ENCODE measurements around the gene ZBED1. TPM values are rescaled to one million over a fixed set of nuclear protein-coding genes. Genes with fewer than 3 reads are reported as not detected.
"Not testable (repeated sequence)": the region's sequence is repeated elsewhere in the genome, so short reads cannot be mapped to it uniquely, and the experiment has no call there.

ZBED1 gene
- total RNA-seq, 1 donor from 2014 or later: 40.2 TPM

DNA sequence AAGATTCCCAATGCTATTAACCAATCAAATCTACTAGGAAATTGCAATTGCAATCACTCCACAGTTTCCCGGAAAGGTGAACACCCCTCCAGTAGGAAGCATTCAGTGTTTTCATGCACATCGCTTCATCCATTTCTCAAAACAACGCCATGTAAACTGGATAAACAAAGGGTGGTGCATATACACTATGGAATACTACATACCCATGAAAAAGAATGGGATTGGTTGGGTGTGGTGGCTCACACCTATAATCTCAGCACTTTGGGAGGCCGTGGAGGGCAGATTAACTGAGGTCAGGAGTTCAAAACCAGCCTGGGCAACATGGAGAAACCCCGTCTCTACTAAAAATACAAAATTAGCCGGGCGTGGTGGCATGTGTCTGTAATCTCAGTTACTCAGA lies 29.1 kb downstream of the ZBED1 start:
- H3K36me3 Mint-ChIP-seq (ENCODE audit: low read depth, unreplicated experiment): no peaks in the 10 kb centered on the region
- peaks cover 6% of the 10 kb centered on the region for H3K27me3 Mint-ChIP-seq (ENCODE audit: unreplicated experiment)
- H3K9me3 Mint-ChIP-seq (ENCODE audit: unreplicated experiment): no peaks in the 10 kb centered on the region
- TF ChIP-seq, protein P1, sequence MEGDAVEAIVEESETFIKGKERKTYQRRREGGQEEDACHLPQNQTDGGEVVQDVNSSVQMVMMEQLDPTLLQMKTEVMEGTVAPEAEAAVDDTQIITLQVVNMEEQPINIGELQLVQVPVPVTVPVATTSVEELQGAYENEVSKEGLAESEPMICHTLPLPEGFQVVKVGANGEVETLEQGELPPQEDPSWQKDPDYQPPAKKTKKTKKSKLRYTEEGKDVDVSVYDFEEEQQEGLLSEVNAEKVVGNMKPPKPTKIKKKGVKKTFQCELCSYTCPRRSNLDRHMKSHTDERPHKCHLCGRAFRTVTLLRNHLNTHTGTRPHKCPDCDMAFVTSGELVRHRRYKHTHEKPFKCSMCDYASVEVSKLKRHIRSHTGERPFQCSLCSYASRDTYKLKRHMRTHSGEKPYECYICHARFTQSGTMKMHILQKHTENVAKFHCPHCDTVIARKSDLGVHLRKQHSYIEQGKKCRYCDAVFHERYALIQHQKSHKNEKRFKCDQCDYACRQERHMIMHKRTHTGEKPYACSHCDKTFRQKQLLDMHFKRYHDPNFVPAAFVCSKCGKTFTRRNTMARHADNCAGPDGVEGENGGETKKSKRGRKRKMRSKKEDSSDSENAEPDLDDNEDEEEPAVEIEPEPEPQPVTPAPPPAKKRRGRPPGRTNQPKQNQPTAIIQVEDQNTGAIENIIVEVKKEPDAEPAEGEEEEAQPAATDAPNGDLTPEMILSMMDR (IDR thresholded peaks at IDR 0.05; ENCODE audit: unreplicated experiment): no peak
- no peak overlapping the region for H3K4me3 Mint-ChIP-seq (ENCODE audit: unreplicated experiment)
- no peaks in the 10 kb centered on the region for H3K4me1 Mint-ChIP-seq (ENCODE audit: unreplicated experiment)
- H3K27ac Mint-ChIP-seq (ENCODE audit: unreplicated experiment): no peak overlapping the region
- DNase-seq (ENCODE audit: low spot score): no peak

DNA sequence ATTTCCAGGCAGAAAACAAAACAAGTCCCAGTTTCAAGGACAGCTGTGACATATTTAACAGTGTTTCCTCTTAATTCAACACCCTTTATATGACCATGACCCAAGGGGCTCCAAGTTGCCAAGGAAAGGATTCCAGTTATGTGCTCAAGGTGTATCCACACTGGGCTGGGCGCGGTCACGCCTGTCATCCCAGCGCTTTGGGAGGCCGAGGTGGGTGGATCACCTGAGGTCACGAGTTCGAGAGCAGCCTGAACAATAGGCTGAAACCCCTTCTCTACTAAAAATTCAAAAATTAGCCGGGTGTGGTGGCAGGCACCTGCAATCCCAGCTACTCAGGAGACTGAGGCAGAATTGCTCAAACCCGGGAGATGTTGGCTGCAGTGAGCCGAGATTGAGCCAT lies 29.6 kb downstream of the ZBED1 start:
- H3K27ac Mint-ChIP-seq (ENCODE audit: unreplicated experiment); H3K36me3 Mint-ChIP-seq (ENCODE audit: low read depth, unreplicated experiment); H3K27me3 Mint-ChIP-seq (ENCODE audit: unreplicated experiment); H3K4me1 Mint-ChIP-seq (ENCODE audit: unreplicated experiment); H3K4me3 Mint-ChIP-seq (ENCODE audit: unreplicated experiment); H3K9me3 Mint-ChIP-seq (ENCODE audit: unreplicated experiment); DNase-seq (ENCODE audit: low spot score): not testable (repeated sequence)

DNA sequence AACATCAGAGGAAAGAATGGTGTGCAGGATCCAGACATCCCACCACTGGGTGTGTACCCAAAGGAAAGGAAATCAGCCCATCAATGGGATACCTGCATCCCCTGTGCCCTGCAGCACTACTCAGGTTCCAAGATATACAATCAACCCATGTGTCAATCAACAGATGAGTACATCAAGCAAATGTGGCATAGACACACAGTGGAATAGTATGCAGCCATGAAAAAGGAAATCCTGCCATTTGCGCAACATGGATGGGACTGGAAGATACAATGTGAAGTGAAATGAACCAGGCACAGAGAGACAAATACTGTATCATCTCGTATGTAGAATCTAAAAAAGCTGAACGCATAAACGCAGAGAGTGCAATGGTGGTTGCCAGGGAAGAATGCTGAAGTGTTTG lies 30.9 kb downstream of the ZBED1 start:
- H3K27me3 Mint-ChIP-seq (ENCODE audit: unreplicated experiment); H3K27ac Mint-ChIP-seq (ENCODE audit: unreplicated experiment); H3K4me3 Mint-ChIP-seq (ENCODE audit: unreplicated experiment); DNase-seq (ENCODE audit: low spot score); H3K36me3 Mint-ChIP-seq (ENCODE audit: low read depth, unreplicated experiment); H3K9me3 Mint-ChIP-seq (ENCODE audit: unreplicated experiment); H3K4me1 Mint-ChIP-seq (ENCODE audit: unreplicated experiment): not testable (repeated sequence)

DNA sequence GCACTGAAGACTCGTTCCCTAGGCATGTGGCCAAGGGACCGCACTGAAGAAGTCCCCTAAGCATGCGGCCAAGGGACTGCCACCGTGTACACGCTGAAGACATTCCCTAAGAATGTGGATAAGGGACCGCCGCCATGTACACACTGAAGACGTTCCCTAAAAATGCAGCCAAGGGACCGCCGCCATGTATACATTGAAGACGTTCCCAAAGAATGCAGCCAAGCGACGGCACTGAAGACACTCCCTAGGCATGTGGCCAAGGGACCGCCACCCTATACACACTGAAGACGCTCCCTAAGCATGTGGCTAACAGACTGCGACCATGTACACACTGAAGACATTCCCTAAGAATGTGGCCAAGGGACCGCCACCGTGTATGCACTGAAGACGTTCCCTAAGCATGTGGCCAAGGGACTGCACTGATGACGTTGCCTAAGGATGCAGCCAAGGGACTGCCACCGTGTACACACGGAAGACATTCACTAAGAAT lies 31.5 kb downstream of the ZBED1 start:
- Mint-ChIP-seq H3K4me3 (ENCODE audit: unreplicated experiment) (no peak overlapping the region), H3K27me3 (ENCODE audit: unreplicated experiment) (peaks cover 6% of the 10 kb centered on the region), H3K4me1 (ENCODE audit: unreplicated experiment) (no peaks in the 10 kb centered on the region), H3K9me3 (ENCODE audit: unreplicated experiment) (no peaks in the 10 kb centered on the region), H3K27ac (ENCODE audit: unreplicated experiment) (no peak overlapping the region), H3K36me3 (ENCODE audit: low read depth, unreplicated experiment) (no peaks in the 10 kb centered on the region)
- TF ChIP-seq, protein P1 (IDR thresholded peaks at IDR 0.05; ENCODE audit: unreplicated experiment): no peak
- DNase-seq (ENCODE audit: low spot score): no peak

DNA sequence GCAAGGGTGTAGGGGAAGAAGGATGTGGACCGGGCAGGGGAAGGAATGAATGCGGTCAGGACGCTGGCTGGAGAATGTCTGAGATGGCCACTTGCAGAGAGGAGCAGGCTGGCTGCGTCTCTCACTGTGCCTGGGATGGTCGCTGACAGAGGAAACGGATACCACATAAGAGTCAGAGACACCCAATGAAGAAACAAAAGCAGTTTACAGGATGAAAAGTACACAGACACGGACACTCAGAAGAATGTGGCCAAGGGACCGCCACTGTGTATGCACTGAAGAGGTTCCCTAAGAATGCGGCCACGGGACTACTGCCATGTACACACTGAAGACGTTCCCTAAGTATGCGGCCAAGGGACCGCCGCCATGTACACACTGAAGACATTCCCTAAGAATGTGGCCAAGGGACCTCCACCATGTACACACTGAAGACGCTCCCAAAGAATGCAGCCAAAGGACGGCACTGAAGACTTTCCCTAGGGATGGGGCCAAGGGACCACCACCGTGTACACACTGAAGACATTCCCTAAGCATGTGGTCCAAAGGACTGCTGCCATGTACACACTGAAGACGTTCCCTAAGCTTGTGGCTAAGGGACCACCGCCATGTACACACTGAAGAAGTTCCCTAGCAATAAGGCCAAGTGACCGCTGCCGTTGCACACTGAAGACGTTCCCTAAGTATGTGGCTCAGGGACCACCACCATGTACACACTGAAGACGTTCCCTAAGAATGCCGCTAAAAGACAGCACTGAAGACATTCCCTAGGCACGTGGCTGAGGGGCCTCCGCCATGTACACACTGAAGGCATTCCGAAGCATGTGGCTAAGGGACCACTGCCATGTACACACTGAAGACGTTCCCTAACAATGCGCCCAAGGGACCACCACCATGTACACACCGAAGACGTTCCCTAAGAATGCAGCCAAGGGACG lies 32.2 kb downstream of the ZBED1 start:
- Mint-ChIP-seq H3K27ac (ENCODE audit: unreplicated experiment) (no peak overlapping the region), H3K36me3 (ENCODE audit: low read depth, unreplicated experiment) (no peaks in the 10 kb centered on the region), H3K27me3 (ENCODE audit: unreplicated experiment) (peaks cover 3% of the 10 kb centered on the region), H3K4me3 (ENCODE audit: unreplicated experiment) (no peak overlapping the region), H3K9me3 (ENCODE audit: unreplicated experiment) (no peaks in the 10 kb centered on the region), H3K4me1 (ENCODE audit: unreplicated experiment) (no peaks in the 10 kb centered on the region)
- TF ChIP-seq, protein P1 (IDR thresholded peaks at IDR 0.05; ENCODE audit: unreplicated experiment): no peak
- no peak for DNase-seq (ENCODE audit: low spot score)

Measured in endothelial cell (in vitro differentiated cells).